ENCODE data around the gene MARS1.

Gene MARS1

GRCh38 chr12:57533108-57533507, 45.2 kb downstream of the MARS1 start:
- Histone ChIP-seq H3K27me3 (ENCODE audit: low read depth, low read length) (no peaks in the 10 kb centered on the region), H4K20me1 (ENCODE audit: insufficient read depth, low read length) (no peaks in the 10 kb centered on the region), H3K4me1 (ENCODE audit: low read length) (no peaks in the 10 kb centered on the region), H3K79me2 (ENCODE audit: low read length) (no peaks in the 10 kb centered on the region), H3K36me3 (replicated peaks; ENCODE audit: low read depth, low read length) (peaks cover 31% of the 10 kb centered on the region), H2AFZ (ENCODE audit: low read depth, low read length) (no peak overlapping the region), H3K9me3 (ENCODE audit: insufficient read depth, low read length) (no peaks in the 10 kb centered on the region), H3K4me3 (ENCODE audit: low read length) (no peak overlapping the region), H3K9ac (ENCODE audit: low read length) (no peak overlapping the region), H3K27ac (ENCODE audit: low read length) (no peak overlapping the region), H3K4me2 (ENCODE audit: low read length) (no peak overlapping the region)
- no peak for TF ChIP-seq EZH2phosphoT487 (IDR thresholded peaks at IDR 0.05; ENCODE audit: low read depth)
- TF ChIP-seq CTCF (IDR thresholded peaks at IDR 0.05; ENCODE audit: low read depth, low read length): no peak

- no peak overlapping the region for H3K4me2 ChIP-seq (ENCODE audit: low read length)
- H3K27me3 ChIP-seq (ENCODE audit: low read depth, low read length): no peaks in the 10 kb centered on the region
- H3K79me2 ChIP-seq (ENCODE audit: low read length): no peaks in the 10 kb centered on the region
- no peaks in the 10 kb centered on the region for H4K20me1 ChIP-seq (ENCODE audit: insufficient read depth, low read length)
- H3K4me1 ChIP-seq (ENCODE audit: low read length): no peaks in the 10 kb centered on the region
- H3K9ac ChIP-seq (ENCODE audit: low read length): no peak overlapping the region
- no peaks in the 10 kb centered on the region for H3K9me3 ChIP-seq (ENCODE audit: insufficient read depth, low read length)
- no peak overlapping the region for H2AFZ ChIP-seq (ENCODE audit: low read depth, low read length)
- H3K27ac ChIP-seq (ENCODE audit: low read length): no peak overlapping the region
- H3K4me3 ChIP-seq (ENCODE audit: low read length): no peak overlapping the region
- peaks cover 34% of the 10 kb centered on the region for H3K36me3 ChIP-seq (replicated peaks; ENCODE audit: low read depth, low read length)
- TF ChIP-seq CTCF (IDR thresholded peaks at IDR 0.05; ENCODE audit: low read depth, low read length): no peak
- no peak for TF ChIP-seq EZH2phosphoT487 (IDR thresholded peaks at IDR 0.05; ENCODE audit: low read depth)
These were observed 46.4 kb downstream of the MARS1 start for GRCh38 chr12:57534250-57534649.

- Histone ChIP-seq H3K4me1 (ENCODE audit: low read length) (no peaks in the 10 kb centered on the region), H3K27me3 (ENCODE audit: low read depth, low read length) (no peaks in the 10 kb centered on the region), H3K4me2 (ENCODE audit: low read length) (no peak overlapping the region), H2AFZ (ENCODE audit: low read depth, low read length) (no peak overlapping the region), H4K20me1 (ENCODE audit: insufficient read depth, low read length) (no peaks in the 10 kb centered on the region), H3K9ac (ENCODE audit: low read length) (no peak overlapping the region), H3K9me3 (ENCODE audit: insufficient read depth, low read length) (no peaks in the 10 kb centered on the region), H3K36me3 (replicated peaks; ENCODE audit: low read depth, low read length) (peaks cover 31% of the 10 kb centered on the region), H3K79me2 (ENCODE audit: low read length) (no peaks in the 10 kb centered on the region), H3K27ac (ENCODE audit: low read length) (no peak overlapping the region), H3K4me3 (ENCODE audit: low read length) (no peak overlapping the region)
- TF ChIP-seq EZH2phosphoT487 (IDR thresholded peaks at IDR 0.05; ENCODE audit: low read depth): no peak
- TF ChIP-seq CTCF (IDR thresholded peaks at IDR 0.05; ENCODE audit: low read depth, low read length): no peak
These were observed 47.2 kb downstream of the MARS1 start for GRCh38 chr12:57534991-57535543.

- no peaks in the 10 kb centered on the region for H3K4me1 ChIP-seq (ENCODE audit: low read length)
- H3K4me2 ChIP-seq (ENCODE audit: low read length): no peak overlapping the region
- H2AFZ ChIP-seq (ENCODE audit: low read depth, low read length): no peak overlapping the region
- no peaks in the 10 kb centered on the region for H4K20me1 ChIP-seq (ENCODE audit: insufficient read depth, low read length)
- H3K4me3 ChIP-seq (ENCODE audit: low read length): no peak overlapping the region
- H3K36me3 ChIP-seq (replicated peaks; ENCODE audit: low read depth, low read length): peaks cover 23% of the 10 kb centered on the region
- no peak overlapping the region for H3K9ac ChIP-seq (ENCODE audit: low read length)
- no peak overlapping the region for H3K27ac ChIP-seq (ENCODE audit: low read length)
- TF ChIP-seq CTCF (IDR thresholded peaks at IDR 0.05; ENCODE audit: low read depth, low read length): no peak
- no peak for TF ChIP-seq EZH2phosphoT487 (IDR thresholded peaks at IDR 0.05; ENCODE audit: low read depth)
- no peaks in the 10 kb centered on the region for H3K79me2 ChIP-seq (ENCODE audit: low read length)
- no peaks in the 10 kb centered on the region for H3K27me3 ChIP-seq (ENCODE audit: low read depth, low read length)
- no peaks in the 10 kb centered on the region for H3K9me3 ChIP-seq (ENCODE audit: insufficient read depth, low read length)
These were observed 48.1 kb downstream of the MARS1 start for GRCh38 chr12:57535764-57536596.

Data from OCI-LY3 (cell line).